Activated CD4-positive, alpha-beta T cell treated with anti-CD3 and anti-CD28 coated beads, Interleukin-2, amount 50 U/mL, for 48 hours (primary cell): ENCODE measurements around the gene FNDC3B.

Experiments used
- DNase-seq, 2 experiments: peaks; one replicate each; pipeline ENCODE4 v3.0.0-alpha.2; 2020

The FNDC3B gene

DNA sequence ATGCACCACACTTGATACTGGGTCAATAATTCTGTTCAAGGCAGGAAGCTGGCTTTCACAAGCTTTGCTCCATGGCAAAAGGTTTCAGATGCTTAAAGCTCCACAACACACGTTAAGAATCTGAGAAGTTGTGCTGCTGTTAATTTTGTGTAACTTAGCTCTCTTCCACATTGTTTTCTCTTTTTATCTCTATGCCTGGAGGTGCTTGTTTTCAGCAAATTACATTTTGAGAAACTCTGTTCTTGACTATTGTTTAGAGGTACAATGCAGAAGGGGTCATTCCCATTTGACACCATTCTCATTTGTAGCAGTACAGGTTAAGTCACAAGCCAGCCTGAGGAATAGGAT, 156.0 kb downstream of the FNDC3B start:
- no peak for DNase-seq

DNA sequence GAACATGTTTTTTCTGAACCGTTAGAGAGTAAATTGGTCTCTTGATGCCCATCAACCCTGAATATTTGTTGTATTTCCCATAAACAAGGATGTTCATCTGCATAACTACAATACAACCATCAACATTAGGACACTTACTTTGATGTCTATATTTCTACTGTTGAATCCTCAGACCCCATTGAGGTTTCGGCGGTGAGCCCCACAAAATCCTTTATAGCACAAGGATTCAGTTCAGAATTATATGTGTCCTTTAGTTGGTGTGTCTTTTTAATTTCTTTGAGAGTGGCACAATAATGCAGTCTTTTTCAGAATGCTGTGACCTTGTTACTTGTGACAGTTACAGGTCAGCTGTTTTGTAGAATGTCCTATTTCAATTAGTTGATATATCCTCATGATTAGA, 158.0 kb downstream of the FNDC3B start:
- no peak for DNase-seq

DNA sequence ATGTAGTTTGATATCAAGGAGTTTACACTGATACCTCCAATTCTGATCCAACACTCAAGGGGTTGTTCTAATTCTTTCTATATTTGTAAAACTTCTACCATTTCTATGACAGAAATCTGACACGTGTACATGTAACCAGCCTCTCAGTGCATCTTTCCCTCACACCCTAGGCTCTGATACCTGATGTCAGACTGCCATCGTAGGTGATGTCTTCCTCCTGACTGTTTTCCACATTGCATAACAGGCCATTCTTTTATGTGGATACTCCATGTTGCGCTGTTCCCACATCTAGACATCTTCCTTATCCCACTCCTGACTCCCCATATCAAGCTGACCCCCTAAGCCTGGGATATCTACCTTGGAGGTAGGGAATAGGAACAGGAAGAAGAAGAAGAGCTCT, 159.1 kb downstream of the FNDC3B start:
- DNase-seq, result no peak

DNA sequence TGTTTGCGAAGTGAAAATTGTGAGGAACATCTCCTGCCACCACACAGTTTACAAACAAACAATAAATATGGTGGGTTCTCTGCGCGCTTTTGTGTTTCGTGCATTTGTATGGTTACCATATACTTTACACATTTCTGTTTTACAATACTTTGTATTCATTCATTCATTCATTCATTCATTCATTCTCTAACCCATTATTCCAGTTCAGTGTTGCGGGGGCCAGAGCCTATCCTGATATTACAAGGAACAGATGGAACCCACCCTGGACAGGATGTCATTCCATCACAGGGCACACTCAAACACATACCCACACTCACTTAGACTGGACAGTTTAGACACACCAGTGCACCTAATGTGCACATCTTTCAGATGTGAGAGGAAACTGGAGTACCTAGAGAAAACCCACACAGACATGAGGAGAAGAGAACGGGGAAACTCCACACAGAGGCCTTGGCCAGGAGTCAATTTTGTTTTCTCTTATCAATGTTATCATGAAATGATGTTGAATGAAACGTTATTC, 160.5 kb downstream of the FNDC3B start:
- no peak for DNase-seq

DNA sequence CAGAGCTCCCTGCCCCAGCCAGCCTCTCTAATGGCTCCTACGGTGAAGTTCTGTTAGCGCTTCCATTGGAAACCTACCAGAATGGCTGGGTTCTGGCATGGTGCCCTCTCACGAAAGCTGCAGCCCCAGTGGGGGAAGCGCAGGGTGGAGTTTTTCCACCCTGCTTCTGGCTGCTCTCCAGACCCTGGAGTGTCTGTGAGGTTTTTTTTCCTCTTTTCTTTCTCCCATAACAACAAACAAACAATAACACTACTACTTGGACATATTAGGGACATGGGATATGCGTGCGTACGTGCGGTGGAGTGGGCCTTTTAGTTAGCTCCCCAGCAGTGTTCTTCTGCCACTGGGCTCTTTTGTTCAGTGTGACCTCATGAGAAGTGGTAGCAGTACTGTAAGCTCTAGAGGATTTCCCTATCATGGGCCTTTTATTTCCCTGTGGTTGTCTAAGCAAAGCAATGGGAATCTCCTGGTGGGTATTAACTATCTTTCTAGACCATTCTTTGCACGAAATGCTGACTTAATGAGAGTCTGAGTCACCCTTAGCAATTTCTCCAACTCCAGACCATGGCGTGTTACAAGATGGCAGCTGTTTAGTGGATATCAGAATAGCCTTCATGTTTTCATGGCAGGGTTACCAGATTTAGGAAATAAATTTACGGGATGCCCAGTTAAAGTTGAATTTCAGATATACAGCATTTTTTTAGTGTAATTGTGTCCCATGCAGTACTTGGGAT, 161.9 kb downstream of the FNDC3B start:
- no peak for DNase-seq

DNA sequence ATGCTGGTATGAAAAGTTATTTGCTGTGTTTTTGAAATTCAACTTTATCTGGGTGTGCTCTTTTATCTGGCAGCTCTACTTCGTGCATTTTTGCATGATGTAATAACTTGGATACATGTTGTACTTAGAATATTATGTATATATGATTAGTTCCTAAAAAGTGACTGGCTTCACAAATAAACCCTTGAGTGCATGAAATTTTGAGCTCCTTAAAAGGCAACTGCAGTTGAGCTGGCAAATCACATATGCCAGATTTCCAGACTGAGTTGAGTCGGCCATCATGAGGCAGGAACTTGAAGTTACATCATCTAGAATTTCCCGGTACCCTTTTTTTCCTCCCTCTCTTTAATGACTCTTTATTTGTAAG, 162.5 kb downstream of the FNDC3B start:
- no peak for DNase-seq

DNA sequence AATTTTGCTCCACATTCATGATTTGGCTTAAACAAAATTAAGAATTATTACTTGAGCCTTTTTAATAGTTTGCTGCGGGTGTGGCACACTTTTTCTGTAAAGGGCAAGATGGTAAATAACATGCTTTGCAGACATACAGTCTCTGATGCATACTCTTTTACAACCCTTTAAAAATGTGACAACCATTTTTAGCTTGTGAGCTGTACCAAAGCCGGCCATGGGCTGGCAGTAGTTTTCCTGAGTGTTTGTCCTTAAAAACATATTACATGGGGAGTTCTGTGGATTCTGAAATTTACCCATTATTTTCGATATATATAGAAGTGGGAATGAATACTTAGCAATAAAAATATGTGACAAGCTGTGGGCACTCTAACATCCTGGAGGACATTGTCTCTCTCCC, 163.4 kb downstream of the FNDC3B start:
- DNase-seq, result no peak

DNA sequence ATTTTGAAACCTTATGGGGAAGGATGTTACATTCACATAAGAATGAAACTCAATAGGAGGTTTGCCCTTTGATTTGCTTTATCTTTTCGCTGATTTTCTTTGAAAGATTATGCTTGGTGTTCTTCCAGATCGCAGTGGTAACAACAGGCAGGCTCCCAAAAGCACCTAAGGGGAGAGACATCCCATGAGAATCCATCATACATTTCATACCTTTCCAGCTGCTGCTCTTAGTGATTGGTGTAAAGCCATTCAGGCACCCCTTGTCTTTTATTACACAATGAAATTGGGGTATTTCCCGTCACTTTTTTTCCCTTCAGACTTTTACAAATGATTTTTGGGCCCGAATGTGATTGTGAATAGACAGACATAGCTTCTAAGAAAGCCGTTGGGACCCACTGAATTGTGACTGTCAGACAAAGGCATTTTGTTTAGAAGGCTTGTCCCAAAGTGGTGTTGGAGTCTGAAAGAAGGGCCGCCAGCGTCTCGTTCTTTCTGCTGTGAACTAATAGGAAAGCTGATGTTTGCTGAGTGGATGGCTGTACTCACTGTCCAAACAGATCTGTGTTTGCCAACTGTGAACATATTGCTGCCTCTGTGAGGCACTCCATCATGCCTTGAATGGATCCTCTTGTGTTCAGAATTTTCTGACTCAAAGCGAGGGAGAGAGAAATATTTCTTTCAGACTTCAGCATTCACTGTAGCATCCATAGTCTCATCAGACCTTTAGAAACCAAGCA, 164.3 kb downstream of the FNDC3B start:
- DNase-seq, result no peak

DNA sequence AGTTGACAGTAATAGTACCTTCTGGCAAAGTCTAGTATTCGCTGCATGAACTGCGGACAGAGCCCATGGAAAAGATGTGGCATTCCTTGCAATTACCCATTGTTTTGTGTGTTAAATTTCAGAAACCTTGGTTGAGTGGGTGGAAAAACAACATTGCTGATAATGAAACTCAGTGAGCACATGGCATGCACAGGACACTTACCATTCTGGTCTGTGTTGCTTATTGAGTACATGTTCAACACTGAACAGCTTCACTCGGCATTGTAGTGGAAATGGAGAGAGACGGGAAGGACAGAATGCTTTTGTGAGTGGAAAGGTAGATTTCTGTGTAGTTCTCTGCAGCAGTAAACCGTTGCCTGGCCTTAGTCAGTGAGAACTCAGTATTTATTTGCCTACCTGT, 165.3 kb downstream of the FNDC3B start:
- no peak for DNase-seq

DNA sequence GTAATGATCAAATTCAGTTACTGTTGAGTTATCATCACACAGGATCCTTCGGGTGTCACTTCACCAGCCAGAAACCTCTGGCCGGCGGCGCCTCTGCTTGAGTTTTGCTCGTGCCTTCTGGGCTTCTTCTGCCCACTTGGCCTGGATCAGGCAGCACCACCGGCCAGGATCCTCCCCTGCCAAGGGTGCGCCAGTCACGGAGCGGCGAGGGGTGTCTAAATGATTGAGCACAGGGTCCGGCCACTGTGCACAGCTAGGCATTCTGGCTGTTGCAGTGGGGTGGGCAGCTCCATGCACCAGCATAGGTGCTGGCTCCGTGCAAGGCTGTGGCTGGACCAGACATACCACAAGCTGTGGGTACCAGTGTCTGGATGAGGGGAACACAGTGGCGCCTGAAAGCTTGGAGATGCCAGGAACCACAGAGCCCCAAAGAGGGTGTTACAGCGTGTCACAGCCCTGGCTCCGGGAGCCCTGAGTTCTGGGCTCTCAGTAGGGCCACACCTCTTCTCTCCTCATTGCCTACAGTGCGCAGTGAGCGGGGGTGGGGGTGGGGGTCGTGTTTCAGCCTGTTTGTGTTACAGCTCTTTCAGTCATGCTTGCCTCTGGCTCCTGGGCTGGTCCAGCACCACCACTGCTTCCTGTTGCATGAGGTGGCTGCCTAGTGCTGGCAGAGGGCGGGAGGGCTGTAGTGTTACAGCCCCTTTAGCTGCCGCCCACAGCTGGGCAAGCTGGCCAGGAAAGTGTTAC, 169.4 kb downstream of the FNDC3B start:
- DNase-seq, result no peak

DNA sequence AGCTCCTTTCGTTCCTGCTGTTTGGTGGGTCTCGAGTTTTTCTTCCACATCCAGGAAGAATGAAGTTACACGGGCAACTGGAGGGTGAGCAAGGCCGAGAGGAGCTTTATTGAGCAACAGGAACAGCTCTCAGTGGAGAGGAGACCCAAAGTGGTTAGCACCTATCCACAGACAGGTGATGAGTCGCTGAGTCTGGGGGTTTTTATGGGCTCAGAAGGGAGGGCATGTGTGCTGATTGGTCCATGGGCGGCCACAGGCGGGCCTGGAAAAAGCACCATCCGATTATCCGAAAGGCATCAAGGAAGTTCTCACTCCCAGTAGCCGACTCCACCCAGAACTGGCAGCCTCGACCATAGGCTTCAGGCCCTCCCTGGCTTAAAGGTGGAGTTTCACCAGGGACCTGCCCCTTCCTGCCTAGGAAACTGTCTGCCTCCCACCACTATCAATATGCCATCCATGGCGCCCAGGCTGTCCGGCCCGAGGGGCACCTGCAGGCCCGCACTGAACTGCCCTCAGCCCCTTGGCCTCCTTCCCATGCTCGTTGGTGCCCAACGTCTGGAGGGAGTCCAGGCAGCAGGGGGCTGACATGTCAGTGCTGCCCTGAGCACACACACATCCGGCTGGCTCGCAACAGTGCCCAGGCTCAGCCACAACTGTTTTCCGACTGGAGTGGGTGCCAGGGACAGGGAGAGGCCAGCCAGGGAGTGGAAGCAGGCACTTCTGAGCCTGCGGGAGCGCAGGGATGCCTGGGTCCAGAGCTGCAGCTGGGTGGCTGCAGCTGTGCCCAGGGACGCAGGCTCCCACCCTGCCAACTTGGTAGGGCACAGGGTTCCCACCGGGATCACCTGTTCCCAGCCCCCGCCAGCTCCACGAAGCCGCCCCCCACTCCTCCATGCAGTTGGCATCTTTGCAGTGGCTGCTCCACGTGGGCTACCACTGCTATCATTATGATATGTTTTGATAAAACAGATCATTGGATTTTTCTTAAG, 170.2 kb downstream of the FNDC3B start:
- DNase-seq, result no peak

DNA sequence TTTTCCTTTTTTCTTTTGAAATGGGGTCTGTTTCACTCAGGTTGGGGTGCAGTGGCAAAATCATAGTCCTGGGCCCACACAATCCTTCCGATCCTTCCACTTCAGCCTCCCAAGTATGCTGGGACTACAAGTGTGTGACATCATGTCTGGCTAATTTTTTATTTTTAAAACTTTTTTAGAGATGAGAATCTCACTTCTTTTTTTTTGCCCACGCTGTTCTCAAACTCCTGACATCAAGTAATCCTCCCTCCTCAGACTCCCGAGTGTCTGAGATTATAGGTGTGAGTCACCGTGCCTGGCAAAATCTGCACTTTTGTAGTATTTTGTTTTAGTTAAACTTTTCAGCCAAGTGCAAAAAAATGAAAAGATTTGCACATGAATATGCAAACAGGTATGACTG, 171.0 kb downstream of the FNDC3B start:
- DNase-seq, result no peak

DNA sequence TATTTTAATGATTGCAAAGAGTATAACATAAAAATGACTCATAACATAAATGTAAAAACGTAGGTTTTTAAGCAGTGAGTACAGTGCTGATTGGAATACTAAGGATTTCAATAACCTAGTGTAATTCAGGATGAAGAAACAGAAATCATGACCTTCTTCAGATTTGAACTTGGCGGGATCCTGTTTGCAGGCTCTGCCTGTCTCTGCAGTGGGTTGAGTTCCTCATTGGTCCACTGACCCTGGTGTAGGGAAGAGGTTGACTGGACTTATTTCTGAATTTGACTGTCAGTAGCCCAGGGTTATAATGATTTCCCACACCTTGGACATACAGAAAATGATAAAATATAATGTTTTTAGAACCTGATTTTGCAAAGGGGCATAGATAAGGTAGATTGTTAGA, 171.7 kb downstream of the FNDC3B start:
- no peak for DNase-seq

DNA sequence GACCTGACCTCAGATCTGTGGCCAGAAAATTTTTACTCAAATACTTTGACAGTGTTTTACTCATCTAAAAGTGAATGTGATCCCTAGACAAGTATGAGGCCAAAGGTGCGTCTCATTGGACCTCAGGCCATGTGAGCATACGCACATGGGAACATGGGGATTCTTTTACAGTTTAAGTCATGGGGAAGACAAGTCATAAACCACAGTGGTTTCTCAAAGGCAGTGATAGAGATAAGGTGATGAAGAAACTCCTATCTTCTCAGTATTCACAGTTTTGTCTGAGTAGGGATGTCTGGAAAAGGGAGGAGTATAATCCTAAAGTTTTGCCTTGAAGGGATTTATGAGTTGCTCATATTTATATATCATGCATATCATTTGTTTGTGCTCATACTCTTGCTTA, 173.8 kb downstream of the FNDC3B start:
- DNase-seq, result peak; percentile 14

DNA sequence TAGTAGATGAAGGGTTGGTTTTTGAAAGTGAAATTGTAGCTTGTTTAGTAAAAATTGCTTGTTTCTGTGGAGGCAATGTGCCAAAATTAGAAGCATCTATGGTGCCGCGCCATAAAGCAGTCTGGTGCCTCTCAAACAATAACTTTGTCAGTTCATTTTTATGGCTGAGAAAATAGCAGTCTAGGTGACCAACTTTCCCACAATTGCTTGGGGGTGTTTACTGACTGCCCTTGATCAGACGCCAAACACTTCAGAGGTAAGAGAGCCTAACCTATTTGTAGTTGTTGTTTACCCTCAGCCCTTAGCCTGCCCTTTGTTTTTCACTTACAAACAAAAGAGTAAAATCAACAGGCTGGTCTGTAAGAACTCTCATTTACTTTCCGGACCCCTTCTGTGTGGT, 174.5 kb downstream of the FNDC3B start:
- no peak for DNase-seq

DNA sequence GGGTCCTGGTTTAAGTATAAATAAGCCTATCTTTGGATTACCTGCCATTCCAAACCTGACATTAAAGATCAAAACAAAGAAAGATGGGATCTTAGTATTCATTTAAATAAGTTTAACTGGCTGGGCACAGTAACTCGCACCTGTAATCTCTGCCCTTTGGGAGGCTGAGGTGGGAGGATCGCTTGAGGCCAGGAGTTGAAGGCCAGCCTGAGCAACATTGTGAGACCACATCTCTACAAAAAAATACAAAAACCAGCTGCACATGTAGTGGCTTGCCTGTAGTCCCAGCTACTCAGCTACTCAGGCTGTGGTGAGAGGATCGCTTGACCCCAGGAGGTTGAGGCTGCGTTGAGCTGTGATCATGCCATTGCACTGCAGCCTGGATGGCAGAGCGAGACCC, 176.9 kb downstream of the FNDC3B start:
- no peak for DNase-seq

DNA sequence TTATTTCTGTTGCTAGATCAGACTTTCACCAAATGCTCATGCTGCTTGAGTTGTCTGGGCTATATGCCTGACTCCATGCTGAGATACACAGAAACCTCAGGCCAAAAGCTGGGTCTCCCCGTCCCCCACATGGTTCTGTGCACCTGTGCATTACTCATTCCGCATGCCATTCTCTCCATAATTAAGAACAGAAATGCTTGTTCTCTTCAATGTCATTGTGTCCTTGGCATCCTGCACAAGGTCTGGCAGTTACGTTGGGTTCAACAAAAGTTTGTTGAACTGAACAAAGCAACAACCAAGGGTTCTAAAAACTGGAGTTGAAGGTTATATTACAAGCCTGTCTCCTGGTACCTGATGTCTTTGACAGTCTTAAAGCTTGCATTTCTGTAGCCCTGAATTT, 177.5 kb downstream of the FNDC3B start:
- DNase-seq, result no peak

DNA sequence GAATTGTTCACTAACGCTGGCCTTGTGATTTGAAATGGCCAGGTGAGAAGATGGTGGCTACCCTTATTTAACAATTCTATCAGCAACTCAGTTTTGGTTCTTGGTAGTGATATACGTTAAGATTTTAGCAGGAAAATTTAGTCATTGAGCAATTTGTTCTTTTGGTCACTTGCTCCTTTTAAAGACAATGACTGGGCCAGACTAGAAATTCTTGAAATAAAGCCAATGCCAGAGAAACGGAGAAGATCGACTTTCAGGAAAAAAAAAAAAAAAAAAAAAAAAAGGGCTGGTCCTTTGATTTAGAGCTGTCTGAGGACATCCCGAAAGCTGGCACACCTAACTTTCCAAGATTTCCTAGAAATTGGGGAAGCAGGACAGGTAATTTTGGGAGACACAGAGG, 178.5 kb downstream of the FNDC3B start:
- no peak for DNase-seq

DNA sequence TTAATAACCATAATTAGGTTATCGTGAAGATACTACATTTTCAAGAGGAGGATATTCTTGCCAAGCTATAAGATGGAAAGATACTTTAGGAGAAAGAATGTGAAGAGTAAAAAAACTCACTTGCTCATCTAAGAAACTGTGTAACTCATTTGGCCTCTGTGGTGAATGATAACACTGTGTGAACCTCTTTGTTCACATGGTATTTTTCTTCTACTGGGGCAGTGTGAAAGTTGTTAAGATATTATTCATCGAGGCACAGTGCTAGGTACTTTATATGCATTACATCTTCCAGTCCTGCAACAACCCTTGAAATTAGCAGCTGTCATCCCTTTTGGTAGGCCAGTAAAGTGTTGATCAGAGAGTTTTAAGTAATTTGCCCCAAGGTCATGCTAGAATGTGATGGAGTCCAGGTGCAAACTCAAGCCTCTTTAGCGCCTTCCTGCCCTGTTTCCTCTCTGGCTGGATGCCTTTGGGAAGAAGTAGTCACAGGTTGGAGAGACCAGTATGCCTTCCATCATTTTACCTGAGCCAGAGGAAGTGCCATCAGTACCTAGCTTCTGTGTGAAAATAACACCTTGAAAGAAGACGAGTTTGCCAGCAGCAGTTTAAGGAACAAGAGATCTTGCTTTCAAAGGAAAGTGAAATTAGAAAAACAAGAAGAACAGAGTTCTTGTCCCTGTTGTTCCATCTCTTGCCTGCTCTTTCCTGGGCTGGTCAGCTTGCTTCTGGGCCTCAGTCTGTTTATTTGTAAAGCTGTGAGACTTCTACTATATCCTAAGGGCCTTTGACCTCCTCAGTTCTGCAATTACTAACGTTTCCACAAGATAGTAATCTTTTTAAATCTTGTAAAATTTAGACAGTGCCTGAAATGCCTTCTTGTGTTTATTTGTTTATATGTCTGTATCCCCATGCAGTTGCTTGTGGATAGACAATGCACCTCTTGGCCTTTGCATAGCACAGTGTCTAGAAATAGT, 179.3 kb downstream of the FNDC3B start:
- no peak for DNase-seq

DNA sequence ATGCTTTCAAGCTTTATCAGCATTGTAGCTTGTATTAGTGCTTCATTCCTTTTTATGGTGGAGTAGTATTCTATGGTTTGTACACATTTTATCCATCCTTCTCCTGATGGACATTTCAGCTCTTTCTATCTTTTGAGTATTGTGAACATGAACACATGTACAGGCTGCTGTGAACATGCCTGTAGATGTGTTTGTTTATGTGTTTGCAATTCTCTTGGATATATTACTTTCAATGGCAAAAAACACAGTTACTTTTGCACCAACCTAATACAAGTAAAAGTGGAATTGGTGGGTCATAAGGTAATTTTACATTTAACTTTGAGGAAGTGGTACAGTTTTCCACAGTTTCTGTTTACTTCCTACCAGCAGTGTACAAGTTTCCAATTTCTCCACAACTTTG, 180.4 kb downstream of the FNDC3B start:
- DNase-seq, result no peak

DNA sequence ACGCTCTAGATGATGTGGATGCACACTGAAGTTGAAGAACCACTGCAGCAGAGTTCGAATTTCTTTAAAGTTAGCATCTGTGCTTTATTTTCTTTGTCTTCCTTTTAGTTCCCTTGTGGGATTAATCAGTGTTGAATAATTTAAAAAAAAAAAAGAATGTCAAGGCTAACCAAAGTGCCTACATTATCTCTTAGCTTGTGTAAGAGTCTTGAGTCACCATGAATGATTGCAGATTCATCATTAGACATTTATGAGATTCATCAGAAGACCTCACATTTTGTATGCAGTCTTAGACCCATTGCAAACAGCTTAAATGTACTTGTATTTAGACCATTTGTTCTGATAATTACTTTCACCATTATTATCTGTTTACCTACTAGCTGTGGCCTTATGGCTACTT, 182.2 kb downstream of the FNDC3B start:
- DNase-seq, result no peak
